Activated CD4-positive, alpha-beta T cell treated with anti-CD3 and anti-CD28 coated beads, Interleukin-2, amount 10 ng/mL, durations not matched to agents 24 days and 14 days (primary cell): ENCODE measurements around the gene NEBL. TPM values are rescaled to one million over a fixed set of nuclear protein-coding genes. Genes with fewer than 3 reads are reported as not detected.
"Not testable (repeated sequence)": the region's sequence is repeated elsewhere in the genome, so short reads cannot be mapped to it uniquely, and the experiment has no call there.

ENCODE experiments used
- DNase-seq: peaks from one replicate; pipeline ENCODE4 v3.0.0; 2022
- H3K27ac Mint-ChIP-seq: one replicate; pipeline ENCODE4 v1.8.0; 2022; ENCODE audit warnings: mild to moderate bottlenecking, mixed read lengths
- H3K27me3 Mint-ChIP-seq: one replicate; pipeline ENCODE4 v1.8.0; 2022; ENCODE audit warnings: mixed read lengths
- H3K36me3 Mint-ChIP-seq: one replicate; pipeline ENCODE4 v1.8.0; 2022; ENCODE audit warnings: low read depth, mild to moderate bottlenecking, mixed read lengths
- H3K4me1 Mint-ChIP-seq: one replicate; pipeline ENCODE4 v1.8.0; 2021; ENCODE audit warnings: mixed read lengths
- H3K4me3 Mint-ChIP-seq: one replicate; pipeline ENCODE4 v1.8.0; 2022; ENCODE audit warnings: mild to moderate bottlenecking, moderate library complexity, mixed read lengths
- H3K9me3 Mint-ChIP-seq: one replicate; pipeline ENCODE4 v1.8.0; 2021; ENCODE audit warnings: mixed read lengths
- intact Hi-C: fragments of 100-400 bp; cut with micrococcal nuclease; formaldehyde crosslinking; loops from one replicate; pipeline ENCODE4 v1.15.1; 2023
- total RNA-seq: library from RNA; stranded (reverse); gene quantifications from 2 replicates; pipeline ENCODE4 v1.2.3, GENCODE V29; 2022

NEBL gene, protein sequence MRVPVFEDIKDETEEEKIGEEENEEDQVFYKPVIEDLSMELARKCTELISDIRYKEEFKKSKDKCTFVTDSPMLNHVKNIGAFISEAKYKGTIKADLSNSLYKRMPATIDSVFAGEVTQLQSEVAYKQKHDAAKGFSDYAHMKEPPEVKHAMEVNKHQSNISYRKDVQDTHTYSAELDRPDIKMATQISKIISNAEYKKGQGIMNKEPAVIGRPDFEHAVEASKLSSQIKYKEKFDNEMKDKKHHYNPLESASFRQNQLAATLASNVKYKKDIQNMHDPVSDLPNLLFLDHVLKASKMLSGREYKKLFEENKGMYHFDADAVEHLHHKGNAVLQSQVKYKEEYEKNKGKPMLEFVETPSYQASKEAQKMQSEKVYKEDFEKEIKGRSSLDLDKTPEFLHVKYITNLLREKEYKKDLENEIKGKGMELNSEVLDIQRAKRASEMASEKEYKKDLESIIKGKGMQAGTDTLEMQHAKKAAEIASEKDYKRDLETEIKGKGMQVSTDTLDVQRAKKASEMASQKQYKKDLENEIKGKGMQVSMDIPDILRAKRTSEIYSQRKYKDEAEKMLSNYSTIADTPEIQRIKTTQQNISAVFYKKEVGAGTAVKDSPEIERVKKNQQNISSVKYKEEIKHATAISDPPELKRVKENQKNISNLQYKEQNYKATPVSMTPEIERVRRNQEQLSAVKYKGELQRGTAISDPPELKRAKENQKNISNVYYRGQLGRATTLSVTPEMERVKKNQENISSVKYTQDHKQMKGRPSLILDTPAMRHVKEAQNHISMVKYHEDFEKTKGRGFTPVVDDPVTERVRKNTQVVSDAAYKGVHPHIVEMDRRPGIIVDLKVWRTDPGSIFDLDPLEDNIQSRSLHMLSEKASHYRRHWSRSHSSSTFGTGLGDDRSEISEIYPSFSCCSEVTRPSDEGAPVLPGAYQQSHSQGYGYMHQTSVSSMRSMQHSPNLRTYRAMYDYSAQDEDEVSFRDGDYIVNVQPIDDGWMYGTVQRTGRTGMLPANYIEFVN
- total RNA-seq = 0.42 and 0.59 TPM in 2 replicates

DNA sequence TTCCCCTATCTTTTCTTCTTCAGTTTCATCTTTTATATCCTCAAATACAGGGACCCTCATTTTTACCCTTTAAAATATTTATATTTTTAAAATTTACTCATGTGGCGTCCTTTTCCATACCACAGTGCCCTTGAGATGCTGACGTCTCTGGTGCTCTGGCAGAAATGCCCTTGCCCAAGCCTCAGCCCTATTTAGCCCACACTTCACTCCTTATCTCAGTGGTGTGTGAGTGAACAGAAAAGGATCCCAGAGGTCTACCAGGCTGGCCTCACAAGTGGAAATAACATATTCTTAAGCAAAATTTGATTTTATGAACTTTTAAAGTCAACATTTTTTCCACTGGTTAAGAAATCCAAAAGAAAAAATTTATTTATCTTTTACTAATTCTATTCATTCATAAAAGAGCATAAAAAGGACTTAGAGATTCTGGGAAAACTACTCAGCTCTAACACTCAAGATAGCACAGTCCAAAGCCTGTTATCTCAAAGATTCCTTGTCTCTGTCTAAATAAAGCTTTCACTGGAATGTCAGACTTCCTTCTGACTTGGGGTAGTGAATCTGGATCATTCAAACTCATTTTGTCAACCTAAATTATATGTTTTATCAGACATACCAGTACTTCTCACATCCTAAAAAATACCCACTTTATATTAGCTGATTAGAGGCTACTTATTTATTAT is at the start of gene NEBL:
TSS of gene NEBL (minus strand) at position 166 of the 680 bp plus-strand sequence. CDS start at position 60, 106 bp downstream.
- Mint-ChIP-seq H3K9me3 (no peaks in the 10 kb centered on the region), H3K4me3 (no peak within 1 kb of the TSS), H3K36me3 (no peaks in the 10 kb centered on the region), H3K27me3 (no peaks in the 10 kb centered on the region), H3K27ac (no peak within 1 kb of the TSS), H3K4me1 (no peaks in the 10 kb centered on the region)
- intact Hi-C loops = no loop called here
- DNase-seq = no peak

DNA sequence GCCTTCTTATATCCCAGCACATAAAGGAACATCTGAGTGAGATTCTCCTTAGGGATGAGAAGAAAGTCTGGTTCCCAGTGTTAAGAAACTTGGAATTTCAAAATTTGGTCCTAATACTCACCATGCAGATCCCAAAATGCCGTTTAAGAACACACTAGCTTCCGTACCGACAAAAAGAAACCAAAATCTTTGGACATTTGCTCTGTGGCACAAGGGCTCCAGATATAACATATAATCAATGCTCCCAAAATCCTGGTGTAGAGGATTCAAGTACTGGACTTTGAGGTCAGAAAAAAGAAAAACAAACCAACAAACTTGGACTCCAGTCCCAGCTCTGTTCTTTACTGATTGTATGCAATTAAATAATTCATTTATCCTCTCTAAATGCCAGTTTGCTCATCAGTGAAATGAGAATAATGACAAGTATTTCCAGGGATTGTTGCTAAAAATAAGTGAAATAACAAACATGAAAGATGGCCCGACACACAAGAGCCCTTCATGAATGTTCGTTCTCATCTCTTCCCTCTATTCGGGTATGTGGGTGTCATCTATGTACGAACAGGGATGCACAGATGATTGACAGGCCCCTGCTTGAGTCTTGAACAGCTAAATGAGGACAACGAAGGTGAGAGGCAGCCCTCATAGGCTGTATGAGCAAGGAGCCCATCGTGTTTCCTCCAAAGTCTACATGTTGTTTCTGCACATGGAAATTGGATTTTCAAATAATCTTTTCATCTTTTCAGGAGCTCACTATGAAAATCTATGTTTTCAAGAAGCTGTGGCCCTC is 48.6 kb upstream of the NEBL start:
- intact Hi-C loops = no loop called here
- Mint-ChIP-seq H3K4me1 (no peaks in the 10 kb centered on the region), H3K4me3 (no peak overlapping the region), H3K36me3 (no peaks in the 10 kb centered on the region), H3K27me3 (no peaks in the 10 kb centered on the region), H3K27ac (no peak overlapping the region), H3K9me3 (no peaks in the 10 kb centered on the region)
- DNase-seq = no peak

DNA sequence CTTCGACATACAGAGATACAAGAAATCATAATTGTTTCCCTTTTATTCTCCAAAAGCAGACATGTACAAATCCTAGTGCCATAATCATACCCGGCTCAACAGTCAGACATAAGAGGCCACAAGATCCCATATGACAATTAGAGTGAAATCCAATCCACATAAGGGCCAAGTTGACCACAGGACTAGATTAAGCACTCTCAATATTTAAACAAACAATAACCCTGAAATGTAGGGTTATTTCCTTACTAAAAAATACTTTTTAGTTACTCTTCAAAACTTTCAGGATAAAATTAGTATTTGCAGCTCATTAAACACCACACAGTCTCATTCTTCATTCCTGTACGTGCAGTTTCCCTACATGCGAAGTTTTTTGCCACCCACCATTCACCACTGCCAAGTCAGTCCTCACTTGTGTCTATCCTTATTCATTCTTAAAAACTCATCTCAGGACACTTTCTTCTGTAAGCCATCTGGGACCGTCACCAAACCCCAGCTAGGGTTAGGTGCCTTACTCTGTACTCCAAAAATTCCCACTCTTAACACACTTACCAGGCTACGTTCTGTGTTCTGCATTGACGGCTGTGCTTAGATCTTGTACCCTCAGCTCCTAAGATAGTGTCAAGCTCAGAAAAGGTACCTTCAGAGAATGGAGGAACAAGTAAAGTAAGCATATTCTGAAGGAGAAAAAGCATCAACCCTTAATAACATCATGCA is 47.8 kb upstream of the NEBL start:
- Mint-ChIP-seq H3K27ac (no peak overlapping the region), H3K36me3 (no peaks in the 10 kb centered on the region), H3K9me3 (no peaks in the 10 kb centered on the region), H3K4me3 (no peak overlapping the region), H3K27me3 (no peaks in the 10 kb centered on the region), H3K4me1 (no peaks in the 10 kb centered on the region)
- intact Hi-C loops = no loop called here
- DNase-seq = no peak

DNA sequence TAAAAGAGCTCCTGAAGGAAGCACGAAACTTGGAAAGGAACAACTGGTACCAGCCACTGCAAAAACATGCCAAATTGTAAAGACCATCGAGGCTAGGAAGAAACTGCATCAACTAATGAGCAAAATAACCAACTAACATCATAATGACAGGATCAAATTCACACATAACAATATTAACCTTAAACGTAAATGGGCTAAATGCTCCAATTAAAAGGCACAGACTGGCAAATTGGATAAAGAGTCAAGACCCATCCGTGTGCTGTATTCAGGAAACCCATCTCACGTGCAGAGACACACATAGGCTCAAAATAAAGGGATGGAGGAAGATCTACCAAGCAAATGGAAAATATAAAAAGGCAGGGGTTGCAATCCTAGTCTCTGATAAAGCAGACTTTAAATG is 42.3 kb upstream of the NEBL start:
- H3K27me3 Mint-ChIP-seq, H3K27ac Mint-ChIP-seq, DNase-seq, H3K4me1 Mint-ChIP-seq, intact Hi-C loops, H3K36me3 Mint-ChIP-seq, H3K4me3 Mint-ChIP-seq: not testable (repeated sequence)
- peaks cover 14% of the 10 kb centered on the region for H3K9me3 Mint-ChIP-seq

DNA sequence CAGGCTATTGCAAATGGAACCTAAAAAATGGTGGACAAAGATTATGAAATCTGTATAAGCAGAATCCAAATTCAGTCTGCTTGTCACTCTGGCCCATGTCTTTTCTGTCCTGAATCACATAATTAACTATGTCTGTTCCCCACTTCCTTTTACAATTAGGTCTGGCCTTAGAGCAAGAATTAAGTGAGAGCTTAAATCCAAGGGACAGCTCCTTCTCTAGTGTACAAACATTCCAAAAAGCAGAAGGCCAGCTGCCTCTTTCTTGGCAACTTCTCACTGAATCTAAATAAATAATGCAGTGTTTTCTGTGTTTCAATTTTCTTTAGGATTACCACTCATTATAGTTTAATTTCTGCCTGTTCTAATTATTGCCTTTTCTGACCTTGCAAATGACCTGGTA is 39.3 kb upstream of the NEBL start:
- Mint-ChIP-seq H3K36me3 (no peaks in the 10 kb centered on the region), H3K27me3 (no peaks in the 10 kb centered on the region), H3K27ac (no peak overlapping the region), H3K4me3 (no peak overlapping the region), H3K9me3 (peaks cover 15% of the 10 kb centered on the region), H3K4me1 (no peaks in the 10 kb centered on the region)
- intact Hi-C loops = no loop called here
- no peak for DNase-seq

DNA sequence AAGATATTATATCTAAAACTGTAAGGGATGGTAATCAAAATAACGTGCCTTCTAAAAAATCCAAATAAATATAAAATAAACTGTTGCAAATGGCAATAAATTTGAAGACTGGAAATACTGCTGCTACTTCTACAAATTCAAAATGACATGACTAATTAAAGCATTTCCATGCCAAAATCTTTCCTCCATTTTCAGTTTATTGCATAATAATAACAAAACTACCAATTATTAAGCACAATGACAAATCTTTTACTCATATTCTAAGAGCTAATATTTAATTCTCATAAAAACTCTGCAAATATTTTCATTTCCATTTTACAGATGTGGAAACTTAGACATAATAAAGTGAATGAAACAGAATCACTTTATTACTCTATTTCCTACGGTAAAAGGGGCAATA is 38.8 kb upstream of the NEBL start:
- Mint-ChIP-seq H3K36me3 (no peaks in the 10 kb centered on the region), H3K27ac (no peak overlapping the region), H3K4me3 (no peak overlapping the region), H3K4me1 (no peaks in the 10 kb centered on the region), H3K27me3 (no peaks in the 10 kb centered on the region), H3K9me3 (peaks cover 15% of the 10 kb centered on the region)
- DNase-seq = no peak
- intact Hi-C loops = no loop called here

DNA sequence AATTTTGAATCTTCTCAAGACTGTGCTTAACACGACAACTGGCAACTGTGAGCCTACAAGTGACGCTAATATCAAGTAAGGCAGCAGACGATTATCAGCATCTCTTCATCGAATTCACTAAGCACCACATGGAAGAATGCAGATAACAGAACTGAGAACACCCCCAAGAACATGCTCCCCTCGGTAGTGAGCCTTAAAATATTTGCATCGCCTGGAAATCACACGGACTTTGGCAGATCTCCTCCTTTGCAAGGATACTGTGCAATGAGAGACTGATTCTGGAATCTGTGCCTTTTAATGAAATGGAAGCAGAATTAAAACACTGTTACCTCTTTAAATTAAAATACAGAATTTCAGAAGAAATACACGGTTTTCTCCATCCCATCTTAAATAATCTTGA is 38.2 kb upstream of the NEBL start:
- no peaks in the 10 kb centered on the region for H3K36me3 Mint-ChIP-seq
- no peak overlapping the region for H3K27ac Mint-ChIP-seq
- H3K4me1 Mint-ChIP-seq = no peaks in the 10 kb centered on the region
- H3K27me3 Mint-ChIP-seq = no peaks in the 10 kb centered on the region
- intact Hi-C loops = no loop called here
- no peak overlapping the region for H3K4me3 Mint-ChIP-seq
- H3K9me3 Mint-ChIP-seq = peaks cover 15% of the 10 kb centered on the region
- no peak for DNase-seq

DNA sequence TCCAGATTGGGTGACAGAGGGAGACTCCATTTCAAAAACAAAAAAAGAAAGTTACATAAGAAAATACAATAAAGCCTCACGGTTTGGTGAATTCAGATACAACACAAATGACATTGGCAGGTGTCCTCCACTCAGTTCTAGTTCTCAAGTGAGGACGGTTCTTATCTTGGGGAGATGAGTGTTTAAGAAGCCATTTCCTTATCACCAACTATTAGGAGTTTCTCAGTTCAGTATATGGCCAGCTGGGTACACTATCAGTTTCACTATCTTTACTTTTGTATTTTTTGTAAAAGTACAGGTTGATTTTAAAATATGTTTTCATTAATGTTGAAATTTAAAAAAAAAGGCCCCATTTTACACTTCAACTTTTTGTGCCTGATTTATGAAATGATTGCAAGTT is 36.6 kb upstream of the NEBL start:
- Mint-ChIP-seq H3K27ac (no peak overlapping the region), H3K4me1 (no peaks in the 10 kb centered on the region), H3K9me3 (peaks cover 9% of the 10 kb centered on the region), H3K36me3 (no peaks in the 10 kb centered on the region), H3K27me3 (no peaks in the 10 kb centered on the region), H3K4me3 (no peak overlapping the region)
- intact Hi-C loops = no loop called here
- no peak for DNase-seq

DNA sequence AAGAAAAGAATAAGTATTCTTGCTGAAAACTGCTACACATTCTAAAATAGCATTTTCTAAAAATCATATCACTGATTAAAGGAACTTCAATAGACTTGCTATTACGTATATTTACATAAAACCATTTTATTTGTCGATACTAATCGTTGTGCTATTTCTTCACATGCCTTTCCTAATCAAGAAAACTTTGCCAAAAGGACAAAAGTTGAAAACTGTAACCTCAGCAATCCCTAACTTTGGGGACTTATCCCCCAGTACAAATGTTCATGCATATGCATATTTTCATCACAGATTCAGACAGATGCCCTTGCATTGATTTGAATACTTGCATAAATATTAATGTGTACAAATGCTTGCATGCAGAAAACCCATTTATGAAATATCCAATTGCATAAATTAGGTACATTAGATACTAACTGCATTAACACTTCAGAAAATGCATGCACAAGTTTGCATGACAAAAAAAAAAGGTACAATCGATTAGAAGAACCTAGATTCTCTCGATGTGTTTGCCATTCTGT is 35.6 kb upstream of the NEBL start:
- H3K36me3 Mint-ChIP-seq = no peaks in the 10 kb centered on the region
- no peak overlapping the region for H3K27ac Mint-ChIP-seq
- intact Hi-C loops = no loop called here

DNA sequence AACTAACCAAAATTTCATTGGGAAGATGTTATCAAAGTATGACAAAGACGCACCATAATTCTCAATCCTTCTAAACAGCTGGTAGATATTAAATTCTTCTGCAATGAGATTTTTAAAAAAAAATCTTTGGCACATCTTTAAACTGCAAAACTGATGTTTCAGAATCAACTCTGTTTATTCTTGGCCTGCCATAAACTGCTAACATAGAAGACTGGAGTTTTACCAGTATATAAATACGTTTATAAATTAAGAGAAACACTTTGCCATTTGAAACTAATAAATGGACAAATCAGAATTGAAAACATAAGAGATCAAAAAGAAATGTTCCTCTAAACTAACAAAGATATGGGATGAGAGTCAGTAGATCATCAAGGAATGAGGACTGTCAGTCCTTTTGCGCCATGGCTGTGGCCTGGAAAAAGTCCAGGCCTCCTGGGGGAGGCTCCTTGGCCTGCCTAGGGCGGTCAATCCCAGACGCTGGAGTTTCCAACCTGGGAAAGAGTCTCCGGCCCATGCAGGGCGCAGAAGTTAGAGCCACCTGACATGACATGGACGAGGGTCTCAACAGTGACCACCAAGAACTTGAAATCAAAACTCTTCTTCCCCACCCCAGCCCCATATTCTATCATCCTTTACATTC is 34.2 kb upstream of the NEBL start:
- H3K36me3 Mint-ChIP-seq = no peaks in the 10 kb centered on the region
- no peak overlapping the region for H3K27ac Mint-ChIP-seq
- intact Hi-C loops = no loop called here
- DNase-seq = no peak
- no peak overlapping the region for H3K4me3 Mint-ChIP-seq
- H3K9me3 Mint-ChIP-seq = peaks cover 6% of the 10 kb centered on the region
- no peaks in the 10 kb centered on the region for H3K27me3 Mint-ChIP-seq
- H3K4me1 Mint-ChIP-seq = no peaks in the 10 kb centered on the region

More for the DNA sequence above, 35.6 kb upstream of the NEBL start:
- Mint-ChIP-seq H3K9me3 (peaks cover 6% of the 10 kb centered on the region), H3K4me1 (no peaks in the 10 kb centered on the region), H3K27me3 (no peaks in the 10 kb centered on the region), H3K4me3 (no peak overlapping the region)
- DNase-seq = no peak

DNA sequence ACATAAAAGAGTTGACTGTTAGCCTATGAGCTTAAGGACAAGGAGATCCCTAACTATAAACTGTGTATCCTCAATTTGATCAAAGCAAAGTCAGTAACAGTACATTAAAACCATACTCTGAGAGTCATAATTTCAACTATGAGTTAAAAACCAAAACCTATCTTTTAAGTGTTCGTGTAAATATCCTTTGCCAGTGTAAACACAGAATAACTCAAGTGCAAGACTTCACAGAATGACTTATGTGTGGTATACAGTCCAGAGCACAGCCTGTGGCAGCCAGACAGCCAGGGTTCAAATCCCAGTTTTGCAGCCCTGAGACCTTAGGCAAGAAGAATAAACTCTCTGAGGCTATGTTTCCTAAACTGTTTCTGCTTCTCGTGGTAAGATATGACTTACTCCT is 30.3 kb upstream of the NEBL start:
- no peak overlapping the region for H3K4me3 Mint-ChIP-seq
- no peaks in the 10 kb centered on the region for H3K9me3 Mint-ChIP-seq
- H3K4me1 Mint-ChIP-seq = no peaks in the 10 kb centered on the region
- H3K27ac Mint-ChIP-seq = no peak overlapping the region
- no peaks in the 10 kb centered on the region for H3K27me3 Mint-ChIP-seq
- no peaks in the 10 kb centered on the region for H3K36me3 Mint-ChIP-seq
- DNase-seq = no peak
- intact Hi-C loops = no loop called here

DNA sequence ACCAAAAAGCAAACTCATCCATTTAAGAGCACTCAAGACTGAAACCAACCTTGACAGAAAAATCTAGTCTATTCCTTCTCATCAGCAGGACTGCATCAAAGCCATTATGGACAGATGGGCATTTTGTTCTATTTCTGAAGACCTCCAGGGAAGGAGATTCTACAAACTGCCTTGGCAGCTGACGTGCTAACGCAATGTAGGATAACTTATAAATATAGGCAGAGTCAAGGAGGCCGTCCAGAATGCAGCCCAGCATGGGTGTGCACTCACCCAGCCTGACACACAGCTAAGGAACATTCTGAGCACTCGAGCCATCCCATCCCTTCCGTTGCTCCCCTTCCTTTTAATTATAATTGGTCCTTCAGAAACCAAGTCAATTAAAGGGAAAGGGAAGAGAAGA is 25.3 kb upstream of the NEBL start:
- no peaks in the 10 kb centered on the region for H3K36me3 Mint-ChIP-seq
- H3K4me3 Mint-ChIP-seq = no peak overlapping the region
- intact Hi-C loops = no loop called here
- H3K27me3 Mint-ChIP-seq = no peaks in the 10 kb centered on the region
- no peaks in the 10 kb centered on the region for H3K4me1 Mint-ChIP-seq
- H3K27ac Mint-ChIP-seq = no peak overlapping the region
- H3K9me3 Mint-ChIP-seq = no peaks in the 10 kb centered on the region
- no peak for DNase-seq
